IMR-90 (cell line): ENCODE data around the gene ATXN3L.

Source experiments
- CHD1 ChIP-seq: IDR thresholded peaks from 2 replicates; pipeline ENCODE4 v1.6.1; 2012; ENCODE audit warnings: low read depth, low read length, improper control_type of control experiment
- MAFK ChIP-seq: IDR thresholded peaks from 2 replicates; pipeline ENCODE4 v1.6.1; 2012; ENCODE audit warnings: low read depth, low read length, improper control_type of control experiment
- MAZ ChIP-seq: IDR thresholded peaks from 2 replicates; pipeline ENCODE4 v1.6.1; 2012; ENCODE audit warnings: low read depth, mild to moderate bottlenecking, low read length, improper control_type of control experiment, moderate library complexity, borderline replicate concordance
- POLR2A ChIP-seq: IDR thresholded peaks from 2 replicates; pipeline ENCODE4 v1.6.1; 2012; ENCODE audit warnings: mild to moderate bottlenecking, low read depth, low read length
- RAD21 ChIP-seq: IDR thresholded peaks from 2 replicates; pipeline ENCODE4 v1.6.1; 2012; ENCODE audit warnings: low read length, improper control_type of control experiment
- RFX5 ChIP-seq: IDR thresholded peaks from 2 replicates; pipeline ENCODE4 v1.8.0; 2012; ENCODE audit warnings: low read depth, mild to moderate bottlenecking, low read length, moderate library complexity
- TF ChIP-seq, protein P1 (sequence below): conservative IDR thresholded peaks from 2 replicates; pipeline ENCODE4 v1.5.1; 2012; ENCODE audit warnings: mild to moderate bottlenecking, low read depth, low read length, improper control_type of control experiment
- TF ChIP-seq, protein P2 (sequence below): fragments of 150-350 bp; IDR thresholded peaks from 2 replicates; pipeline ENCODE4 v1.6.1; 2017; ENCODE audit warnings: mild to moderate bottlenecking, antibody characterized with exemption, low read length, low read depth

GRCh38 chrX:13304052-13304451, 15.8 kb downstream of the ATXN3L start:
- TF ChIP-seq, protein P1, sequence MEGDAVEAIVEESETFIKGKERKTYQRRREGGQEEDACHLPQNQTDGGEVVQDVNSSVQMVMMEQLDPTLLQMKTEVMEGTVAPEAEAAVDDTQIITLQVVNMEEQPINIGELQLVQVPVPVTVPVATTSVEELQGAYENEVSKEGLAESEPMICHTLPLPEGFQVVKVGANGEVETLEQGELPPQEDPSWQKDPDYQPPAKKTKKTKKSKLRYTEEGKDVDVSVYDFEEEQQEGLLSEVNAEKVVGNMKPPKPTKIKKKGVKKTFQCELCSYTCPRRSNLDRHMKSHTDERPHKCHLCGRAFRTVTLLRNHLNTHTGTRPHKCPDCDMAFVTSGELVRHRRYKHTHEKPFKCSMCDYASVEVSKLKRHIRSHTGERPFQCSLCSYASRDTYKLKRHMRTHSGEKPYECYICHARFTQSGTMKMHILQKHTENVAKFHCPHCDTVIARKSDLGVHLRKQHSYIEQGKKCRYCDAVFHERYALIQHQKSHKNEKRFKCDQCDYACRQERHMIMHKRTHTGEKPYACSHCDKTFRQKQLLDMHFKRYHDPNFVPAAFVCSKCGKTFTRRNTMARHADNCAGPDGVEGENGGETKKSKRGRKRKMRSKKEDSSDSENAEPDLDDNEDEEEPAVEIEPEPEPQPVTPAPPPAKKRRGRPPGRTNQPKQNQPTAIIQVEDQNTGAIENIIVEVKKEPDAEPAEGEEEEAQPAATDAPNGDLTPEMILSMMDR = no peak
- no peak for TF ChIP-seq CHD1
- no peak for TF ChIP-seq MAFK
- no peak for TF ChIP-seq RFX5
- TF ChIP-seq RAD21 = no peak
- TF ChIP-seq POLR2A = no peak
- TF ChIP-seq, protein P2, sequence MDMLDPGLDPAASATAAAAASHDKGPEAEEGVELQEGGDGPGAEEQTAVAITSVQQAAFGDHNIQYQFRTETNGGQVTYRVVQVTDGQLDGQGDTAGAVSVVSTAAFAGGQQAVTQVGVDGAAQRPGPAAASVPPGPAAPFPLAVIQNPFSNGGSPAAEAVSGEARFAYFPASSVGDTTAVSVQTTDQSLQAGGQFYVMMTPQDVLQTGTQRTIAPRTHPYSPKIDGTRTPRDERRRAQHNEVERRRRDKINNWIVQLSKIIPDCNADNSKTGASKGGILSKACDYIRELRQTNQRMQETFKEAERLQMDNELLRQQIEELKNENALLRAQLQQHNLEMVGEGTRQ = no peak
- TF ChIP-seq MAZ = no peak
